ENCODE results near the gene CACNA1B.

CACNA1B gene

GRCh38 chr9:138043411-138044345 is 166.1 kb downstream of the CACNA1B start:
- no peak for DNase-seq

GRCh38 chr9:138044485-138045383 is 167.2 kb downstream of the CACNA1B start:
- DNase-seq = no peak

GRCh38 chr9:138045541-138046490 is 168.2 kb downstream of the CACNA1B start:
- DNase-seq = no peak

- DNase-seq = no peak
Observed at GRCh38 chr9:138046641-138047301, 169.2 kb downstream of the CACNA1B start.

- no peak for DNase-seq
Observed at GRCh38 chr9:138047469-138048040, 170.0 kb downstream of the CACNA1B start.

DNA sequence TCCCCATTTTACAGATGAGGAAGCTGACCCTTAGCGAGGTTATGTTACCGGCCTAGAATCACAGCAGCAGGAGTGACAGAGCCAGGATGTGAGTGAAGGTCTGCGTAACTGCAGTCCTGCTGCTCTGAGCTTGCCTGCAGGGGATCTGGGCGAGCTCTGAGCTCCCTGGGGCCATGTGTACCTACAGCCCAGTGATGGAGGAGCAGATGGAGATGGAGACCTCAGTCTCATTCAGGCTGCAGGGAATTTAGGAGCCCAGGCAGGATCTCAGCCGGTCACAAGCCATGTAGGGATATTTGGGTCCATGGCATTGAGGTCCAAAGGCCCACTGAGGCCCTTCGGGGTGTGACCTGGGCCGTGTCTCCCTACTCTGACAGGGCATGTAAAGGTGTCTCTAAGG is 170.6 kb downstream of the CACNA1B start:
- DNase-seq = no peak

GRCh38 chr9:138049085-138049778 is 171.7 kb downstream of the CACNA1B start:
- DNase-seq = no peak

- DNase-seq = no peak
Observed at GRCh38 chr9:138049779-138050471, 172.3 kb downstream of the CACNA1B start.

DNA sequence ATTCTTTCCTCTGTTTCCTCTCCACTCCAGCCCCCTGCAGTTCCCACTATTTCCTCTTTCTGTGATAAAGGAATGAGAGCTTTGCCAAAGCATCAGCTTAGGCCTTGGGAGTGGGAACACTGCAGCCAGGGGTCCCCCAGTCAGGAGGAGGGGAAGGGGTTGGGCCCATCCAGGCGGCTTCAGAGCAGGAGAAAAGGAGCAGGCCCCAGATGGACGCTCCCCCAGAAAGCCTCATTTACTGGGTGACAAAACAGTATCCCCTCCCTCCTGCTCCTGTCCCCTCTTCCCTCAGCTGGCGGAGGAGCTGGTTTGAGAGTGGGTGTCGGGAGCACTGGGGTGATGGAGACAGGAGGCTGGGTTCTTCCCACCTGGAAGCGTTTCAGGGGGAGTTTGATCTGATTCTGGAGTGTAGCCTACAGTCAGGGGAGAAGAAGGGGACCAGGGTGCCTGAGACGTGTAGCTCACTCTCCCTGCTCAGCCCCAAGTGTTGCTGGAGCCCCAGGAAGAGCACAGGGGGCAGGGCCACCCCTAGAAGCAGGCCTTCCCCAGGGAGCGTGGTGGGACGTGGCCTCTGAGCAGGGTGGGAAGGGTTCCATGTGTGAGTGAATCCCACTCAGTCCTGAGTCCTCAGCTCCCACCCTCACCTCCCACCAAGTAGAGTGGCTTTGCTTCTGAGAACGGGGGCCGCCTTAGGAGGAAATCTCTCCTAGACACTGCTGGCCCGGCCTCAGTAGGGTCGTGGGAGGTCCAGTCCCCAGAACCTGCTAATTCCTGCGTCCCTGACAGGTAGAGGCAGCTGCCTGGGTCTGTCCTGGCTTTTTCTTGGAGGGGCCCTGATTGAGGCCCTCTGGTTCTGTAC is 173.1 kb downstream of the CACNA1B start:
- no peak for DNase-seq

- no peak for DNase-seq
Observed at GRCh38 chr9:138051586-138052321, 174.2 kb downstream of the CACNA1B start.

GRCh38 chr9:138052322-138052615 is 174.7 kb downstream of the CACNA1B start:
- no peak for DNase-seq

- no peak for DNase-seq
Observed at GRCh38 chr9:138052635-138053320, 175.2 kb downstream of the CACNA1B start.

DNA sequence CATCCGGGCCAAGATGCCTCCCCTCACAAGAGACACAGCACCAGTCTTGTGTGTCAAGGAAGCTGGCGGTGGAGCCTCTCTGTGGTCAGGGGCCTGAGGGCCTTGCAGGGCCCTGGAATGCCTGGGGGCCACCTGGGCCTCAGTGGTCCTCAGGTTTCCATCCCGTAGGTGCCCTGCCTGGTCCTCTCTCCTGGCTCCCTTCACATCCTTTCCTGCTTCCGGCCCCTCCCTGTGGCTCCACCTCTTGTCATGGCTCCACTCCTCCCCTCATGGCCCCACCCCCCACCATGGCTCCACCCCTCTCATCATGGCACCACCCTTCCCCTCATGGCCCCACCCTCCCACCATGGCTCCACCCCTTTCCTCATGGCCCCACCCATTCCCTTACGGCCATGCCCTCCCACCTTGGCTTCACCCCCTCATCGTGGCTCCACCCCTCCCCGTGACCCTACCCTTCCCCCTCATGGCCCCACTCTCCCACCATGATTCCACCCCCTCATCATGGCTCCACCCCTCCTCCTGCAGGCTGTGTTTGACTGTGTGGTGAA is 175.8 kb downstream of the CACNA1B start:
- DNase-seq = no peak

DNA sequence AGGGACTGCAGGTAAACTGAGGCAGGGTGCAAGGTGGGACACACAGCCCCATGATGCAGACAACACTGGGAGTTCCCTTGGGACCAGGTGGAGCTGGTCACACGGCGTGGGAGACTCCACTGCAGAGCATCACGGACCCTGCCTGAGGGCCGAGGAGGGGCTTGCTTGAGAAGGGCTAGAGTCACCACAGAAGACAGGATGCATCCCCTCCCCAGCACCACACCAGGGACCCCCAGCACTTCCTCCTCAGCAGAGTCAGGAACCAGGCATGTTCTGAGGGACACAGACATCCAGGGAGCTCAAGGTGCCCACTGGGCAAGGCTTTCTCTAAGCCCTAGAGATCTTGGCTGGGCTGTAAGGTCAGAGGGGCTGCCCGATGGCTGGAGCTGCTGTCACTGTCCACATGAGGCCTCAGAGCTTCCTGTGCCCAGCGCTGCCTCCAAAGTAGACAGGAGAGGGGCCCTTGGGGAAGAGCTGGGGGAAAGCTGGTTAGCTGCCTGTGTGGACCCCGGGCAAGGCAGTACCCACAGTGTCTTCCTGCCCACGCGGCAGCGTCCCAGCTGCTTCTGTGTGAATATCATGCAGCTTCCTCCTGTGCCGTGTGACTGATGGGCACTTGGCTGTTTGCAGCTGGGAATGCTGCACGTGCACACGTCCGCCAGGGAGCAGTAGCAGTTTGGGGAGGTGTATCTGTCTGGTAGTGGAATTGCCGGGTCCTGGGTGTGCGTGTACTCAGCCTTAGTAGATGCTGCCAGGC is 176.6 kb downstream of the CACNA1B start:
- no peak for DNase-seq

- DNase-seq = no peak
Observed at GRCh38 chr9:138057726-138058125, 180.1 kb downstream of the CACNA1B start.

GRCh38 chr9:138058181-138058580 is 180.6 kb downstream of the CACNA1B start:
- no peak for DNase-seq

DNA sequence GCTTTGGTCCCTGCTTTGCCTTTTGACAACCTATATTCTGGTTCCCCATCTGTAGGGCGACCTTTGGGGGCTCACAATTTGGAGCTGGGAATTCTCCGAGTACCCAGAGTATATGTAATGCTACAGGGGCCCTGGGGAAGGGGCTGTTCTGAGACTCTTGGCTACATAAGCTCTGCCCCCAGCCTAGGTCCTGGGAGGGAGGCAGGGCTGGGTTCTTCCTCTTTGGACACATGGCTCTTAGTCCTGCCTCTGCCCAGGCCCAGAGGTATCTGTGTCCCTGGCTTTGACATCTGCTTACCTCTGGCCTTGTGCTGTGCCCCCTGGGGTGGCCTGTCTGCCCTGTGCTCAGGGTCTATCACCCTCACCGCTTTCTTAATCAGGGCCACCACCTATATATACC is 181.6 kb downstream of the CACNA1B start:
- DNase-seq = no peak
